Left lung (tissue), 10 donors: Measurements from ENCODE around the gene FAM13A. TPM values are rescaled to one million over a fixed set of nuclear protein-coding genes. Genes with fewer than 3 reads are reported as not detected.
A peak's percentile ranks its signal among the peaks of the same experiment; 100 is the strongest.

Source experiments
- ATAC-seq: fragments of 200-7000 bp; cut with Tn5 transposase; one replicate; pipeline ENCODE4 v1.9.1; 2020; ENCODE audit warnings: moderate library complexity
- DNase-seq, 4 donors: peaks; one replicate each; pipeline ENCODE4 v3.0.0-alpha.2; 2013 to 2020
- H3K27ac ChIP-seq, 2 donors: fragments of 200-600 bp; sonication (generic) in 1 of 2; one replicate each; pipeline versions ENCODE4 v1.5.0 to v1.8.0; 2020 to 2021
- H3K27me3 ChIP-seq, 2 donors: fragments of 200-600 bp; sonication (generic) in 1 of 2; one replicate each; pipeline versions ENCODE4 v1.5.0 to v1.8.0; 2020 to 2021
- H3K36me3 ChIP-seq, 2 donors: fragments of 200-600 bp; sonication (generic) in 1 of 2; one replicate each; pipeline versions ENCODE4 v1.5.0 to v1.8.0; 2020 to 2021
- H3K4me1 ChIP-seq, 2 donors: fragments of 200-600 bp; one replicate each; pipeline ENCODE4 v1.8.0; 2021
- H3K4me3 ChIP-seq, 2 donors: fragments of 200-600 bp; sonication (generic) in 1 of 2; one replicate each; pipeline versions ENCODE4 v1.5.0 to v1.8.0; 2020 to 2021; ENCODE audit warnings: mild to moderate bottlenecking in 1 of 2
- H3K9me3 ChIP-seq, 2 donors: fragments of 200-600 bp; sonication (generic) in 1 of 2; one replicate each; pipeline versions ENCODE4 v1.5.0 to v1.8.0; 2020 to 2021
- CTCF ChIP-seq, 2 donors: fragments of 200-600 bp; sonication (generic) in 1 of 2; IDR thresholded peaks; one replicate each; pipeline versions ENCODE4 v1.5.0 to v1.8.0; 2021; ENCODE audit warnings: antibody characterized with exemption in 2 of 2
- intact Hi-C, 2 donors: fragments of 100-400 bp; cut with DNase I; formaldehyde crosslinking; loops; one replicate each; pipeline versions ENCODE4 v1.11.2 to v1.14.2; 2022
- polyA plus RNA-seq, 6 donors: library from polyadenylated mRNA; unstranded; fragments of 120-200 nt; gene quantifications; one replicate each; pipeline ENCODE4 v1.2.1, GENCODE V29; 2013; ENCODE audit not compliant: insufficient read length in 6 of 6
- total RNA-seq, 2 donors: library from RNA; stranded (reverse); fragmentation: NEBNext Ultra II Directional; extraction: Animal tissue kit (Norgen Biotek cat#: 25700); gene quantifications; one replicate each; pipeline ENCODE4 v1.2.1, GENCODE V29; 2021
- donor health status: DM: no; HTN: yes; CAD: no.
- donor health status: DM: no; HTN: no; CAD: no.

Gene FAM13A
- total and polyA plus RNA-seq, 8 donors, result 22.2 to 69.5 (median 52.2) TPM

- H3K27ac ChIP-seq, result no peak overlapping the region
- ATAC-seq (no peak), DNase-seq (no peak)
- intact Hi-C loops, result no loop called here
- H3K27me3 ChIP-seq, result no peaks in the 10 kb centered on the region
- H3K4me1 ChIP-seq, result no peaks in the 10 kb centered on the region
- H3K4me3 ChIP-seq, result no peak overlapping the region
- no peaks in the 10 kb centered on the region for H3K9me3 ChIP-seq
- no peak for TF ChIP-seq CTCF (IDR thresholded peaks at IDR 0.05)
- H3K36me3 ChIP-seq, result peaks cover 0 to 40% of the 10 kb centered on the region in 2 donors
These were observed 313.3 kb downstream of the FAM13A start for GRCh38 chr4:88743696-88744095.

GRCh38 chr4:88742561-88742960 is 314.4 kb downstream of the FAM13A start:
- H3K4me1 ChIP-seq, result peaks cover 5 to 8% of the 10 kb centered on the region in 2 donors
- no peak overlapping the region for H3K27ac ChIP-seq
- peaks cover 0 to 40% of the 10 kb centered on the region in 2 donors for H3K36me3 ChIP-seq
- no peaks in the 10 kb centered on the region for H3K9me3 ChIP-seq
- ATAC-seq (no peak), DNase-seq (no peak)
- intact Hi-C loops, result no loop called here
- H3K27me3 ChIP-seq, result no peaks in the 10 kb centered on the region
- no peak for TF ChIP-seq CTCF (IDR thresholded peaks at IDR 0.05)
- no peak overlapping the region for H3K4me3 ChIP-seq

- H3K27ac ChIP-seq, result no peak overlapping the region
- peaks cover 0 to 24% of the 10 kb centered on the region in 2 donors for H3K36me3 ChIP-seq
- no peaks in the 10 kb centered on the region for H3K27me3 ChIP-seq
- no peak overlapping the region for H3K4me3 ChIP-seq
- ATAC-seq, result no peak
- DNase-seq, result no peak
- intact Hi-C loops, result no loop called here
- H3K9me3 ChIP-seq, result no peaks in the 10 kb centered on the region
- H3K4me1 ChIP-seq, result peaks cover 7 to 15% of the 10 kb centered on the region in 2 donors
- TF ChIP-seq CTCF (IDR thresholded peaks at IDR 0.05), result no peak
These were observed 318.8 kb downstream of the FAM13A start for GRCh38 chr4:88738180-88738579.

- no peak overlapping the region for H3K27ac ChIP-seq
- peak; percentile 81 for ATAC-seq
- no peak for TF ChIP-seq CTCF (IDR thresholded peaks at IDR 0.05)
- H3K9me3 ChIP-seq, result no peaks in the 10 kb centered on the region
- no peak for DNase-seq
- peaks cover 7 to 15% of the 10 kb centered on the region in 2 donors for H3K4me1 ChIP-seq
- H3K36me3 ChIP-seq, result peaks cover 0 to 17% of the 10 kb centered on the region in 2 donors
- H3K4me3 ChIP-seq, result no peak overlapping the region
- no peaks in the 10 kb centered on the region for H3K27me3 ChIP-seq
- intact Hi-C loops, result no loop called here
These were observed 319.6 kb downstream of the FAM13A start for GRCh38 chr4:88737307-88737941.

GRCh38 chr4:88736264-88736663 is 320.7 kb downstream of the FAM13A start:
- Histone ChIP-seq H3K4me1 (peaks cover 7 to 15% of the 10 kb centered on the region in 2 donors), H3K9me3 (no peaks in the 10 kb centered on the region), H3K36me3 (peaks cover 0 to 21% of the 10 kb centered on the region in 2 donors), H3K27me3 (no peaks in the 10 kb centered on the region), H3K27ac (no peak overlapping the region), H3K4me3 (no peak overlapping the region)
- intact Hi-C loops, result no loop called here
- no peak for TF ChIP-seq CTCF (IDR thresholded peaks at IDR 0.05)
- DNase-seq (no peak), ATAC-seq (no peak)
